ENCODE measurements around the gene PLCB4.
"Not testable (repeated sequence)": the region's sequence is repeated elsewhere in the genome, so short reads cannot be mapped to it uniquely, and the experiment has no call there.

The PLCB4 gene

GRCh38 chr20:9031991-9032390, 36.9 kb upstream of the PLCB4 start:
- TF ChIP-seq SPI1 (IDR thresholded peaks at IDR 0.05; ENCODE audit: low read depth, low read length) = no peak
- TF ChIP-seq POLR2AphosphoS5 (IDR thresholded peaks at IDR 0.05; ENCODE audit: low read depth, low read length) = no peak
- TF ChIP-seq PAX5 (IDR thresholded peaks at IDR 0.05; ENCODE audit: insufficient read depth, low read length, severe bottlenecking) = no peak
- no peak for FAIRE-seq
- no peak for DNase-seq (ENCODE audit: insufficient read length, low spot score)

- DNase-seq (ENCODE audit: insufficient read length, low spot score) (no peak), FAIRE-seq (no peak)
- no peak for TF ChIP-seq POLR2AphosphoS5 (IDR thresholded peaks at IDR 0.05; ENCODE audit: low read depth, low read length)
- TF ChIP-seq POU2F2 (IDR thresholded peaks at IDR 0.05; ENCODE audit: low read depth, low read length) = no peak
- no peak for TF ChIP-seq SPI1 (IDR thresholded peaks at IDR 0.05; ENCODE audit: low read depth, low read length)
- no peak for TF ChIP-seq TAF1 (IDR thresholded peaks at IDR 0.05; ENCODE audit: low read depth, low read length)
- TF ChIP-seq PAX5 (IDR thresholded peaks at IDR 0.05; ENCODE audit: insufficient read depth, low read length, severe bottlenecking) = no peak
- no peak for TF ChIP-seq POLR2A (IDR thresholded peaks at IDR 0.05; ENCODE audit: low read depth, low read length)
Measured at GRCh38 chr20:9032758-9033157, 36.1 kb upstream of the PLCB4 start.

GRCh38 chr20:9035126-9035525, 33.8 kb upstream of the PLCB4 start:
- FAIRE-seq (no peak), DNase-seq (ENCODE audit: insufficient read length, low spot score) (no peak)
- TF ChIP-seq POU2F2 (IDR thresholded peaks at IDR 0.05; ENCODE audit: low read depth, low read length) = no peak
- TF ChIP-seq POLR2AphosphoS5 (IDR thresholded peaks at IDR 0.05; ENCODE audit: low read depth, low read length) = no peak
- no peak for TF ChIP-seq PAX5 (IDR thresholded peaks at IDR 0.05; ENCODE audit: insufficient read depth, low read length, severe bottlenecking)
- TF ChIP-seq TAF1 (IDR thresholded peaks at IDR 0.05; ENCODE audit: low read depth, low read length) = no peak
- no peak for TF ChIP-seq SPI1 (IDR thresholded peaks at IDR 0.05; ENCODE audit: low read depth, low read length)
- TF ChIP-seq POLR2A (IDR thresholded peaks at IDR 0.05; ENCODE audit: low read depth, low read length) = no peak

GRCh38 chr20:9036593-9036992, 32.3 kb upstream of the PLCB4 start:
- FAIRE-seq (no peak), DNase-seq (ENCODE audit: insufficient read length, low spot score) (no peak)
- TF ChIP-seq SPI1 (IDR thresholded peaks at IDR 0.05; ENCODE audit: low read depth, low read length) (no peak), PAX5 (IDR thresholded peaks at IDR 0.05; ENCODE audit: insufficient read depth, low read length, severe bottlenecking) (no peak), TAF1 (IDR thresholded peaks at IDR 0.05; ENCODE audit: low read depth, low read length) (no peak), POU2F2 (IDR thresholded peaks at IDR 0.05; ENCODE audit: low read depth, low read length) (no peak), POLR2AphosphoS5 (IDR thresholded peaks at IDR 0.05; ENCODE audit: low read depth, low read length) (no peak), POLR2A (IDR thresholded peaks at IDR 0.05; ENCODE audit: low read depth, low read length) (no peak)

GRCh38 chr20:9038791-9039535, 29.9 kb upstream of the PLCB4 start:
- TF ChIP-seq PAX5 (IDR thresholded peaks at IDR 0.05; ENCODE audit: insufficient read depth, low read length, severe bottlenecking) (no peak), POLR2AphosphoS5 (IDR thresholded peaks at IDR 0.05; ENCODE audit: low read depth, low read length) (no peak), TAF1 (IDR thresholded peaks at IDR 0.05; ENCODE audit: low read depth, low read length) (no peak), POLR2A (IDR thresholded peaks at IDR 0.05; ENCODE audit: low read depth, low read length) (no peak), POU2F2 (IDR thresholded peaks at IDR 0.05; ENCODE audit: low read depth, low read length) (no peak), SPI1 (IDR thresholded peaks at IDR 0.05; ENCODE audit: low read depth, low read length) (no peak)
- no peak for DNase-seq (ENCODE audit: insufficient read length, low spot score)
- FAIRE-seq = no peak

- FAIRE-seq (no peak), DNase-seq (ENCODE audit: insufficient read length, low spot score) (no peak)
- TF ChIP-seq PAX5 (IDR thresholded peaks at IDR 0.05; ENCODE audit: insufficient read depth, low read length, severe bottlenecking) (no peak), POLR2AphosphoS5 (IDR thresholded peaks at IDR 0.05; ENCODE audit: low read depth, low read length) (no peak), POU2F2 (IDR thresholded peaks at IDR 0.05; ENCODE audit: low read depth, low read length) (no peak), SPI1 (IDR thresholded peaks at IDR 0.05; ENCODE audit: low read depth, low read length) (no peak), POLR2A (IDR thresholded peaks at IDR 0.05; ENCODE audit: low read depth, low read length) (no peak), TAF1 (IDR thresholded peaks at IDR 0.05; ENCODE audit: low read depth, low read length) (no peak)
Measured at GRCh38 chr20:9040863-9041524, 27.9 kb upstream of the PLCB4 start.

- FAIRE-seq = no peak
- TF ChIP-seq PAX5 (IDR thresholded peaks at IDR 0.05; ENCODE audit: insufficient read depth, low read length, severe bottlenecking) (no peak), TAF1 (IDR thresholded peaks at IDR 0.05; ENCODE audit: low read depth, low read length) (no peak), POLR2A (IDR thresholded peaks at IDR 0.05; ENCODE audit: low read depth, low read length) (no peak), POU2F2 (IDR thresholded peaks at IDR 0.05; ENCODE audit: low read depth, low read length) (no peak), POLR2AphosphoS5 (IDR thresholded peaks at IDR 0.05; ENCODE audit: low read depth, low read length) (no peak), SPI1 (IDR thresholded peaks at IDR 0.05; ENCODE audit: low read depth, low read length) (no peak)
- DNase-seq (ENCODE audit: insufficient read length, low spot score) = no peak
Measured at GRCh38 chr20:9043364-9043763, 25.5 kb upstream of the PLCB4 start.

- not testable (repeated sequence) for DNase-seq (ENCODE audit: insufficient read length, low spot score); FAIRE-seq
Measured at GRCh38 chr20:9047928-9048327, 21.0 kb upstream of the PLCB4 start.

- DNase-seq (ENCODE audit: insufficient read length, low spot score) = no peak
- FAIRE-seq = no peak
- no peak for TF ChIP-seq SPI1 (IDR thresholded peaks at IDR 0.05; ENCODE audit: low read depth, low read length)
- no peak for TF ChIP-seq PAX5 (IDR thresholded peaks at IDR 0.05; ENCODE audit: insufficient read depth, low read length, severe bottlenecking)
- TF ChIP-seq POLR2A (IDR thresholded peaks at IDR 0.05; ENCODE audit: low read depth, low read length) = no peak
- no peak for TF ChIP-seq POU2F2 (IDR thresholded peaks at IDR 0.05; ENCODE audit: low read depth, low read length)
- TF ChIP-seq POLR2AphosphoS5 (IDR thresholded peaks at IDR 0.05; ENCODE audit: low read depth, low read length) = no peak
- no peak for TF ChIP-seq TAF1 (IDR thresholded peaks at IDR 0.05; ENCODE audit: low read depth, low read length)
Measured at GRCh38 chr20:9051508-9051907, 17.4 kb upstream of the PLCB4 start.

- FAIRE-seq (no peak), DNase-seq (ENCODE audit: insufficient read length, low spot score) (no peak)
Measured at GRCh38 chr20:9052136-9052535, 16.8 kb upstream of the PLCB4 start.

More at GRCh38 chr20:9052136-9052535, 16.8 kb upstream of the PLCB4 start:
- TF ChIP-seq PAX5 (IDR thresholded peaks at IDR 0.05; ENCODE audit: insufficient read depth, low read length, severe bottlenecking) (no peak), SPI1 (IDR thresholded peaks at IDR 0.05; ENCODE audit: low read depth, low read length) (no peak), TAF1 (IDR thresholded peaks at IDR 0.05; ENCODE audit: low read depth, low read length) (no peak), POLR2A (IDR thresholded peaks at IDR 0.05; ENCODE audit: low read depth, low read length) (no peak), POLR2AphosphoS5 (IDR thresholded peaks at IDR 0.05; ENCODE audit: low read depth, low read length) (no peak), POU2F2 (IDR thresholded peaks at IDR 0.05; ENCODE audit: low read depth, low read length) (no peak)
